ENCODE measurements around the gene MICU1. TPM values are rescaled to one million over a fixed set of nuclear protein-coding genes. Genes with fewer than 3 reads are reported as not detected.
"Not testable (repeated sequence)": the region's sequence is repeated elsewhere in the genome, so short reads cannot be mapped to it uniquely, and the experiment has no call there.

Gene MICU1
- total RNA-seq, 2 donors from 2014 or later, result 30.9 to 36.0 TPM

DNA sequence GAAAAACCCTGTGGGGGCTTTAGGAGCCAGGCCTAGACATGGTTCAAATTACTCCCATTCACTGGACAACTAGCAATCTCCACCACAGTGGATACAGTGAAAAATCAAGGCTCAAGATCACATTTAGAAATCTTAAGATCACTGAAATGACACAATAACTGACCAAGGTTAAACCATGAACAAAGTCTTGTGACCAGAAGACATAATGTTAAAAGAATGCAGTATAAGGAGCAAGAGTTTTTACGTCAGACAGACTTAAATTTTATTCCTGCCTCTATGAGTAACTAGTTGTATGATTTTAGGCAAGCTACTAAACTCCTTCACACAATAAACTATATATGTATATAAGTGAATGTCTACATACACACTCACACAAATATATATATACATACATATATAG is 68.5 kb downstream of the MICU1 start:
- no peak for TF ChIP-seq CTCF (IDR thresholded peaks at IDR 0.05)
- Histone ChIP-seq H3K27me3 (no peaks in the 10 kb centered on the region), H3K4me1 (no peaks in the 10 kb centered on the region), H3K9me3 (no peaks in the 10 kb centered on the region), H3K27ac (no peak overlapping the region), H3K4me3 (no peak overlapping the region), H3K36me3 (peaks cover 27% of the 10 kb centered on the region)
- DNase-seq (ENCODE audit: low spot score), result no peak

DNA sequence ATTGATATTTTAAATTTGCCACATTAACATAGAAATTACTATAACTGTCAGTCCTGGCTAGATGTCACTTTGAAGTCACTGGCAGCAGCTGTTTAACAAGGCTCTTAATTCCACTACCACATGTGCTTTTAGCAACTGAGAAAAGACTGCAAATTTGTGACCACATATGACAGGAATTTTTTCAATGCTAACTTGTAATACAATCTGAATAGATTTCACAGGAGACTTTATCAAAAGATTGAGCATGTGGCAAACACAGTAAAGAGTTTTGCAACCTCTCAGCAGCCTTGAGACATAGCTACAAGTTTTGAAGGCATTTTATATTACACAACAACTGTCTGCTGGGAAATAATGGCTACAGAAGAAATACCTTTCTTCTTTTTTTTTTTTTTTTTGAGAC is 73.0 kb downstream of the MICU1 start:
- H3K27ac ChIP-seq, result no peak overlapping the region
- H3K4me1 ChIP-seq, result no peaks in the 10 kb centered on the region
- H3K36me3 ChIP-seq, result peaks cover 31% of the 10 kb centered on the region
- H3K27me3 ChIP-seq, result no peaks in the 10 kb centered on the region
- TF ChIP-seq CTCF (IDR thresholded peaks at IDR 0.05), result no peak
- no peak for DNase-seq (ENCODE audit: low spot score)
- H3K4me3 ChIP-seq, result no peak overlapping the region
- H3K9me3 ChIP-seq, result no peaks in the 10 kb centered on the region

DNA sequence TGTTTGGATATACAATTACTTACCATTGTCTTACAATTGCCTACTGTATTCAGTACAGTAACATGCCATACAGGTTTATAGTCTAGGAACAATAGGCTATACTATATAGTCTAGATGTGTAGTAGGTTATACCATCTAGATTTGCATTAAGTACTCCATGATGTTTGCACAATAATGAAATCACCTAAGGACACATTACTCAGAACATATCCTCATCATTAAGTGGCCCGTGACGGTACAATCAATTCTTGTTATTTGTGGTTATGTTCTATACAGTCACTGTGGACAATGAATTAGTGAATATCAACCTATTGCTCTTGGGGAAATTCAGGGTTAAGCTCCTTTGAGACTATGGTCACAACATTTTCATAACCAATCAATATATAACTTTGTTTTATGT is 75.6 kb downstream of the MICU1 start:
- H3K27me3 ChIP-seq, result no peaks in the 10 kb centered on the region
- TF ChIP-seq CTCF (IDR thresholded peaks at IDR 0.05), result no peak
- H3K27ac ChIP-seq, result no peak overlapping the region
- no peak overlapping the region for H3K4me3 ChIP-seq
- peaks cover 36% of the 10 kb centered on the region for H3K36me3 ChIP-seq
- H3K9me3 ChIP-seq, result no peaks in the 10 kb centered on the region
- DNase-seq (ENCODE audit: low spot score), result no peak
- no peaks in the 10 kb centered on the region for H3K4me1 ChIP-seq

DNA sequence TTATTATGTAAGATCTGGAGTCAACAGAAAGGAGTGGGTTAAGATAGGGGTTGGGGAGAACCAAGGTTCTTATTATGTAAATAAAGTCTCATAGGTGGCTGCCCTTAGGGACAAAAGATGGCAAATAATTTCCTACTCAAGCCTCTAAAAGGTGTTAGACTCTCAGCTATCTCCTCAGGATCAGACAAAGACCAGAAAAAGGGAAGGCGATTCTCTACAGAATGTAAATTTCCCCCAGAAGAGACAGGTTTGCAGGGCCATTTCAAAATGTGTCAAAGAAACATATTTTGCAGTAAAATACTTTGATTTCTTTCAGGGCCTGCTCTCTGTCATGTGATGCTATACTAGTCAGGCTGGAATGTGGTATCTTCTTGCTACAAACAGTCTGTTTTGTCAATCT is 80.3 kb downstream of the MICU1 start:
- Histone ChIP-seq H3K9me3 (peaks cover 0 to 22% of the 10 kb centered on the region in 2 donors), H3K4me1 (peaks cover 0 to 3% of the 10 kb centered on the region in 2 donors), H3K4me3 (no peak overlapping the region), H3K27ac (no peak overlapping the region), H3K27me3 (no peaks in the 10 kb centered on the region), H3K36me3 (peaks cover 30% of the 10 kb centered on the region)
- no peak for DNase-seq (ENCODE audit: low spot score)
- TF ChIP-seq CTCF (IDR thresholded peaks at IDR 0.05), result no peak

- Histone ChIP-seq H3K36me3 (peaks cover 14% of the 10 kb centered on the region), H3K9me3 (peaks cover 0 to 22% of the 10 kb centered on the region in 2 donors)
Measured at GRCh38 chr10:72543855-72544254, 82.0 kb downstream of the MICU1 start.

DNA sequence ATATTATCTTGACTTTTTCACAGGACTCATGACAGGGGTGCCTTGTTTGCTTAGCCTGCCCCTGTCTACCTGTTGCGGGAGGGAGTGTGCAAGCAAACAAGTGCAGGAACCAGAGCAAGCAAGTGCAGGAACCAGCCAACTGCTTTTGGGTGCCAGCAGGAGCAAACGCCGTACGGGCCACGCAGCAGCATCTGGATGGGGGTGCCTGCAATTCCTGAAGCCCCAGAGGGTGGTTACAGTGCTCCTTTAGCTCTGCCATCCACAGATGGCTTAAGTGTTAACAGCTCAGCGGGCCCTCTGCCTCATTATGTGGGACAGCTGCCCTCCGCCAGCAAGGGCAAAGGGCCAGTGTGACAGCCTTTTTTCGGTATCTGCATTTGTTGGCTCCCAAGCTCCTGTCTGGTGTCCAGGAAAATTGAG is 83.5 kb downstream of the MICU1 start:
- no peak for TF ChIP-seq CTCF (IDR thresholded peaks at IDR 0.05)
- DNase-seq (ENCODE audit: low spot score), result no peak
- Histone ChIP-seq H3K4me3 (no peak overlapping the region), H3K9me3 (peaks cover 0 to 22% of the 10 kb centered on the region in 2 donors), H3K4me1 (peaks cover 0 to 3% of the 10 kb centered on the region in 2 donors), H3K36me3 (no peaks in the 10 kb centered on the region), H3K27me3 (no peaks in the 10 kb centered on the region), H3K27ac (no peak overlapping the region)

More at GRCh38 chr10:72543855-72544254, 82.0 kb downstream of the MICU1 start:
- not testable (repeated sequence) for H3K4me3 ChIP-seq; H3K4me1 ChIP-seq; DNase-seq (ENCODE audit: low spot score); H3K27ac ChIP-seq; H3K27me3 ChIP-seq
